GM19324 (cell line): ENCODE data around the gene SMARCA2.
A peak's percentile ranks its signal among the peaks of the same experiment; 100 is the strongest.

Experiments used
- ATAC-seq: cut with Tn5 transposase; IDR thresholded peaks from one replicate; pipeline ENCODE4 v1.9.1; 2021; ENCODE audit warnings: mild to moderate bottlenecking, moderate library complexity; ENCODE audit not compliant: unreplicated experiment, low FRiP score

SMARCA2 gene

DNA sequence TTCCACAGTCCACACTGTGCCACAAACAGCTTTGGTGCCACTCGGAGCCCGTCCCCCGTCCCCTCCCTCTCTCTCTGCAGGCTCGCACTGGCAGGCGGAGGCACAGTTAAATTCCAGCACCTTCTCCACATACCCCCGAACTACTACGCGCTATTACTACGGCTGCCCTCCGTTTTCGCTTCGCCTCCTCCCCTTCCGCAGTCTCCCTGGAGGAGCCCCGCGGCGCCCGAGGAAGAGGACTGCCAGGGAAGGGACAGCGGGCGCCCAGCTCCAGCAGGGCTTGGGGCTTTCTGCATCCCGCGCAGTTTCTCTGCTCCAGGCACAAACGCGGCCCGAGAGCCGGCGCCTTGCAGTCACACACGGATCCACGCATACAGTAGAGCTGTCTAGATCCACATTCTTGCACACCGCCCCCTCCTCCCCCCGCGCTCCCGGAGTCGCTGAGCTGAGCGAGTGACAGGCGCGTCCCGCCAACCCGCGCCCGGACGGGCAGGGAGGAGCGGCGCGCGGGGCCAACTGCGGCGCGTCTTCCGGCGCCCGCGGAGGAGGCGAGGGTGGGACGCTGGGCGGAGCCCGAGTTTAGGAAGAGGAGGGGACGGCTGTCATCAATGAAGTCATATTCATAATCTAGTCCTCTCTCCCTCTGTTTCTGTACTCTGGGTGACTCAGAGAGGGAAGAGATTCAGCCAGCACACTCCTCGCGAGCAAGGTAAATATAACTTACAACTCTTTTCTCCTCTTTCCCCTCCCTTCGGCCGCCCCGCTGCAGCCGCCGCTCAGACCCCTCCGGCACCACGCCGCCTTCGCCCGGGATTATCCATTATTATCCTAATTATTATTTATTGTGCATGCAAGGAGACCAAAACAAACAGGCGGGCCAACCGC is at the start of gene SMARCA2:
TSS of gene SMARCA2 (plus strand) at position 652 of the 885 bp plus-strand sequence. CDS start 13,676 bp downstream, outside the sequence.
- peak; percentile 80 for ATAC-seq

DNA sequence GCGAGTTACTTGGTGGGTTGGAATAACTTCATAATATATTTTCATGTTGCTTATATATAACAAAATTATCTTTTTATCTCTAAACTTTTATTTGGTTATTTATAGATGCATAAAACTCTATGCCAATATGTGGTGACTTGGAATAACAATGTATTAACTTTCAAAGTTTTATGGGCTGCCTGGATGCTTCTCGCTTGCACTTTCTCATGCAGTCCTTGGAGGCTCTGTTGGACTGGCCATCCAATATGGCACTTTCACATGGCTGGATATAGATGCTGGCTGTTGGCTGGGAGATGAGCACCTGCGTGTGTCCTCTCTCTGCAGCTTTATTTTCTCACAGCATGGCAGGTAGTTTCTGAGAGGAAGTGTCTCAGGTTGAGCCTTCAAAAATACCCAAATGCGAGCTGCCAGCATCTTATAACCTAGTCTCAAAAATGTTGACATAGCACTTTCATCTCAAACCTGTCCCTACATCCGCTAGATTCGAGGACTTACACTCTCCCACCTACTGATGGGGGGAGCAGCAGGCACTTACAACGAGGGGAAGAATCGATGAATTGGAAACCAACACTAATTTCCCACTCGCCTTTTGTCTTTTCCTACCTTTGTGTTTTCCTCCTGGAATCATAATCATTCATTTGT is 48.3 kb upstream of the SMARCA2 start:
- no peak for ATAC-seq

DNA sequence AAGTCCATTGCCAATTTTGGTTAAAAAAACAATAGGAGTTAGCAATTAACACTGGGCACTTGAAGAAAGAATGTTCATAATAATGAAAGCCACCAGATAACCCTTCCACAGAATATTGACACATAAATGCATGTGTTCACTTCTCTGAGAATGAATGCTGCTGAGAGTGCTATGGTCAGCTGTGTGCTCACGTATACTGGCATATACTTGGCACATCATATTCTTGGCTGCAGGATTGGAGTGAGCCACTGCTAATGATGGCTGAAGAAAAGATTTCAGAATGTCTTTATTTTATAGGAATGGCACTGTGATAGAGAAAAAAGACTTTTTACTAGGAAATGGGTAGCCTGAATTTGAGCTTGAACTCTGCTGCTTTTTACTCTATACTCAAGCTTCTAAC is 46.0 kb upstream of the SMARCA2 start:
- no peak for ATAC-seq

DNA sequence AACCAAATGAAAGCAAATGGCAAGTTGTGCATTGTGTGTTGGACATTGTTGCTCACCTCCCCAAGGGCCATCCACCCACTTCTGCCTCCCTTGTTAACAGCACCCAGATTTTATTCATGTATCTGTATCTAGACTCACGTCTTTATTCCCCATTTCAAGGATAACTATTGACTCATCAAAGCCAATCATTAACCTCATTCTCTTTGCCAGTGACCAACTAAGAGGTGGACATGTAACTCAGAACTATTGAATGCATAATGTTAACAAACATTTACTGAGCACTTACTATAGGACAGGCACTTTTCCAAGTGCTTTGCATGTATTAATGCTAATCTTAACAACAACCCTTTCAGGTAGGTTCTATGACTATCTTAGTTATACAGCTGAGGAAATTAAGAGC is 45.2 kb upstream of the SMARCA2 start:
- no peak for ATAC-seq

DNA sequence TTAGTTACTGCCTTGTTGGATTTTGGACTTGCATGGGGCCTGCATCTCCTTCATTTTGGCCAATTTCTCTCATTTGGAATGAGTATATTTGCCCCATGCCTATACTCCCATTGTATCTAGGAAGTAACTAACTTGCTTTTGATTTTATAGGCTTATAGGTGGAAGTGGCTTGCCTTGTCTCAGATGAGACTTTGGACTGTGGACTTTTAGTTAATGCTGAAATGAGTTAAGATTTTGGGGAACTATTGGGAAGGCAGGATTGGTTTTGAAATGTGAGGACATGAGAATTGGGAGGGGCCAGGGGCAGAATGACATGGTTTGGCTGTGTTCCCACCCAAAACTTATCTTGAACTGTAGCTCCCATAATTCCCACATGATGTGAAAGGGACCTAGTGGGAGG is 42.5 kb upstream of the SMARCA2 start:
- no peak for ATAC-seq

- no peak for ATAC-seq
Observed at GRCh38 chr9:1977026-1977425, 38.1 kb upstream of the SMARCA2 start.

GRCh38 chr9:1978941-1979340 is 36.2 kb upstream of the SMARCA2 start:
- no peak for ATAC-seq

- ATAC-seq, result no peak
Observed at GRCh38 chr9:1979741-1980367, 35.3 kb upstream of the SMARCA2 start.

GRCh38 chr9:1980387-1980786 is 34.8 kb upstream of the SMARCA2 start:
- ATAC-seq, result no peak

GRCh38 chr9:1982074-1982473 is 33.1 kb upstream of the SMARCA2 start:
- ATAC-seq, result no peak

- ATAC-seq, result no peak
Observed at GRCh38 chr9:1986341-1986740, 28.8 kb upstream of the SMARCA2 start.

GRCh38 chr9:1989500-1989899 is 25.6 kb upstream of the SMARCA2 start:
- ATAC-seq, result no peak

- ATAC-seq, result no peak
Observed at GRCh38 chr9:1994180-1994579, 21.0 kb upstream of the SMARCA2 start.

DNA sequence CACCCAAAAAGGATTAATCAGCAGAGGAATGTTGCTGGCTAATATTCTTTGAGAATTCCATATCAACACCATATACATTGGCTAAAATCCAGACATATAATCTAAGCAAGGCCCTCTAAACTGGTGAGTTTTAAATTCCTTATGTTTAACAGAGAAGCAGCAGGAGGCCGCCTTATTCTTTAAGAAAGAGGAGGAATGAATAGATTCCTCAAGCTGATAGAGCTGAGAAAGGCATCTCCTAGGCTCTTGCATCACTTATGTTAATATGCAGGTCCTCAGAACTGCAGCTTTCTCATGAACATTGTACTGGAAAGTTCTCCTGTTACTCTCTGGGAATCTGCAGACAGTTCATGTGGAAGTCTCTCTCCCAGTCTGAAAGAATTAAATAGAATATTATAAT is 20.1 kb upstream of the SMARCA2 start:
- no peak for ATAC-seq

- no peak for ATAC-seq
Observed at GRCh38 chr9:1996156-1996555, 19.0 kb upstream of the SMARCA2 start.

- ATAC-seq, result no peak
Observed at GRCh38 chr9:1997646-1998045, 17.5 kb upstream of the SMARCA2 start.

DNA sequence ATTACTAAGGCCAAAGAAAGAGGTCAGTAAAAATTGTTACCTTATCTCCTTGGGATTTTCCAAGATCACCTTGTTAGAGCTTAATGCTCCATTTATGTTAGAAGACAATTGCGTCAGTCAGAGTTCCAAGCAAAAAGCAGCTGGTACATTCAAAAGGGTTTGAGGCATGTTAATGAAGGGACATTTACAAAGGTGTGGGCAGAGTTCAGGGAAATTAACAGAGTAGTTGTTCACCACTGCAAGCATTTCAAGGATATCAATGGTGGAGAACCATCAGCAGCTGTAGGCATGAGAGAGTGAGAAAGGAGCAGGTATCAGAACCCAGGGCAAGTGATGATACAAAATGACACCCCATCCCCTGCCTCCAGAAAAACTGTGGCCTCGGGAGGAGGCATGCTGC is 17.0 kb upstream of the SMARCA2 start:
- ATAC-seq, result no peak

- ATAC-seq, result no peak
Observed at GRCh38 chr9:2000314-2000713, 14.8 kb upstream of the SMARCA2 start.

DNA sequence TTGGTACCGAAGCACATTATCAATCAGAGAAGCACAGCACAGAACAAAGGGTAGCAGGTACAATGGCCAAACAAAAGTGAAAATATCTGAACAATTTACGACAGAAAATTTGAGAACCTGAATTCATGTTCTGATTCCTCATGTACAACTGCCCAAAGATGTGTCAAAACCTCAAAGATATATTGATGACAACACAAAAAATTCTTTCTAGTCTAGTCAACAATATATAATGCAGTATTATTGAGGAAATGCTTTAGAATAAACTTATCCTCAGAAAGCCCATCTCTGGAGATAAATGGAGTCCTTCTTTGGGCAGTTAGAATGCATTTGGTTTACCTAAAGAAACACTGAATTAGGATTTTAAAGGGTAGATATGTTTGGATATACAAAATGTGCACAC is 6.8 kb upstream of the SMARCA2 start:
- ATAC-seq, result no peak

- ATAC-seq, result no peak
Observed at GRCh38 chr9:2012347-2012746, 2.8 kb upstream of the SMARCA2 start.

GRCh38 chr9:2013743-2014475 is 1.2 kb upstream of the SMARCA2 start:
- ATAC-seq, result no peak
